GM21786 (cell line): ENCODE results near the gene FCGR3A.
A peak's percentile ranks its signal among the peaks of the same experiment; 100 is the strongest.
"Not testable (repeated sequence)": the region's sequence is repeated elsewhere in the genome, so short reads cannot be mapped to it uniquely, and the experiment has no call there.

Source experiments
- ATAC-seq: cut with Tn5 transposase; IDR thresholded peaks from one replicate; pipeline ENCODE4 v1.9.1; 2021; ENCODE audit not compliant: unreplicated experiment

The FCGR3A gene

GRCh38 chr1:161549652-161550051, at the start of gene FCGR3A:
FCGR3A (minus strand) TSS chr1:161549818; CDS start chr1:161549736, 82 bp downstream.
- no peak for ATAC-seq

GRCh38 chr1:161597077-161597476, 47.5 kb upstream of the FCGR3A start:
- not testable (repeated sequence) for ATAC-seq

GRCh38 chr1:161595583-161595982, 46.0 kb upstream of the FCGR3A start:
- not testable (repeated sequence) for ATAC-seq

GRCh38 chr1:161595173-161595572, 45.6 kb upstream of the FCGR3A start:
- not testable (repeated sequence) for ATAC-seq

GRCh38 chr1:161594269-161594984, 44.8 kb upstream of the FCGR3A start:
- not testable (repeated sequence) for ATAC-seq

GRCh38 chr1:161593092-161593755, 43.6 kb upstream of the FCGR3A start:
- ATAC-seq, result not testable (repeated sequence)

- ATAC-seq, result not testable (repeated sequence)
These were observed 43.0 kb upstream of the FCGR3A start for GRCh38 chr1:161592586-161592985.

GRCh38 chr1:161589920-161590319, 40.3 kb upstream of the FCGR3A start:
- ATAC-seq, result not testable (repeated sequence)

GRCh38 chr1:161589365-161589764, 39.7 kb upstream of the FCGR3A start:
- not testable (repeated sequence) for ATAC-seq

- not testable (repeated sequence) for ATAC-seq
These were observed 39.0 kb upstream of the FCGR3A start for GRCh38 chr1:161588596-161588995.

GRCh38 chr1:161582882-161583281, 33.3 kb upstream of the FCGR3A start:
- not testable (repeated sequence) for ATAC-seq

- peak; percentile 76 for ATAC-seq
These were observed 31.4 kb upstream of the FCGR3A start for GRCh38 chr1:161580879-161581537.

GRCh38 chr1:161579856-161580507, 30.4 kb upstream of the FCGR3A start:
- ATAC-seq, result not testable (repeated sequence)

GRCh38 chr1:161576676-161577075, 27.1 kb upstream of the FCGR3A start:
- not testable (repeated sequence) for ATAC-seq

- not testable (repeated sequence) for ATAC-seq
These were observed 22.1 kb upstream of the FCGR3A start for GRCh38 chr1:161571703-161572102.

- not testable (repeated sequence) for ATAC-seq
These were observed 17.0 kb upstream of the FCGR3A start for GRCh38 chr1:161566602-161566960.

GRCh38 chr1:161563522-161563921, 13.9 kb upstream of the FCGR3A start:
- not testable (repeated sequence) for ATAC-seq

GRCh38 chr1:161562441-161562840, 12.8 kb upstream of the FCGR3A start:
- not testable (repeated sequence) for ATAC-seq

- not testable (repeated sequence) for ATAC-seq
These were observed 11.5 kb upstream of the FCGR3A start for GRCh38 chr1:161560960-161561715.
